Measurements from ENCODE around the gene TSPAN11.
A peak's percentile ranks its signal among the peaks of the same experiment; 100 is the strongest.
"Not testable (repeated sequence)": the region's sequence is repeated elsewhere in the genome, so short reads cannot be mapped to it uniquely, and the experiment has no call there.

The TSPAN11 gene

DNA sequence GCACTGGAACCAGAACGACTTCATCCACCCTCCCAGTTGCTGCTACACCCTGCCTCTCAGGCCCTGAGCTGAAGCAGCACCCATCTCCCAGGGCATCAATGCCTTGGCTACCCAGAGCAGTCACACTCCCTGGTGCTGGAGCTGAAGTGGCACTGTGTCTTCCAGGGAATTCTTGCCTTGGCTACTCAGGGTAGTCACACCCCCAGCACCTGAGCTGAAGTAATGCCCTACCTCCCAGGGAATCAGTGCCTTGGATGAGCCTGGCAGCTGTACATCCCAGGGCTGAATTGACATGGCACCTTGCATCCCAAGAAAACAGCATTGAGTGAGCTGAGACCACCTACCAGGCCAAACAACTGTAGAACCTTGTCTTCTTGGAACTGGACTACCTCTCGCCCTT lies 41.2 kb upstream of the TSPAN11 start:
- H2BK15ac ChIP-seq (ENCODE audit: low read length) = no peak overlapping the region
- H2BK5ac ChIP-seq (ENCODE audit: low read length) = no peak overlapping the region
- H2BK12ac ChIP-seq (ENCODE audit: low read length) = no peak overlapping the region
- H3K18ac ChIP-seq (ENCODE audit: low read length) = peak overlapping the region; percentile 67
- no peak overlapping the region for H3K4ac ChIP-seq (ENCODE audit: low read length)
- H3K27ac ChIP-seq (replicated peaks; ENCODE audit: low read length) = no peak overlapping the region
- DNase-seq (ENCODE audit: low spot score) = no peak
- no peak overlapping the region for H3K4me3 ChIP-seq (ENCODE audit: low read length in 2 of 2)
- no peaks in the 10 kb centered on the region for H3K36me3 ChIP-seq (replicated peaks in 1 of 2; ENCODE audit: control insufficient read depth in 2 of 2, insufficient read depth in 2 of 2, low read length in 2 of 2)
- H3K79me1 ChIP-seq (ENCODE audit: low read depth, low read length) = no peaks in the 10 kb centered on the region
- H2AFZ ChIP-seq (ENCODE audit: low read length) = no peak overlapping the region
- no peak overlapping the region for H2BK120ac ChIP-seq (ENCODE audit: low read depth, low read length)
- no peak overlapping the region for H4K91ac ChIP-seq (ENCODE audit: low read depth, low read length, poor library complexity)
- no peak overlapping the region for H3K4me2 ChIP-seq (ENCODE audit: insufficient read depth, low read length, poor library complexity, severe bottlenecking)
- H3K9me3 ChIP-seq (replicated peaks in 1 of 2; ENCODE audit: control insufficient read depth in 2 of 2, insufficient read depth in 1 of 2, low read depth in 1 of 2, low read length in 2 of 2) = peaks cover 0 to 5% of the 10 kb centered on the region in 2 donors
- no peak overlapping the region for H3K23ac ChIP-seq (ENCODE audit: low read depth, low read length, poor library complexity)
- no peak overlapping the region for H2AK5ac ChIP-seq (ENCODE audit: low read depth, low read length)
- H4K8ac ChIP-seq (ENCODE audit: low read depth, low read length) = no peak overlapping the region
- H3K27me3 ChIP-seq (ENCODE audit: control insufficient read depth in 3 of 3, insufficient read depth in 3 of 3, low read depth in 1 of 3, low read length in 3 of 3) = peaks cover 0 to under 1% (median 0%) of the 10 kb centered on the region in 3 experiments
- WGBS, 2 donors (ENCODE audit: extremely low coverage in 2 of 2, insufficient read length in 2 of 2, insufficient replicate concordance in 1 of 2) = no CpG with 5 or more reads among the region's 2 CpGs
- H3K9ac ChIP-seq (ENCODE audit: low read depth, low read length, poor library complexity) = no peak overlapping the region
- H3K14ac ChIP-seq (ENCODE audit: low read length) = no peak overlapping the region
- no peaks in the 10 kb centered on the region for H3K4me1 ChIP-seq (ENCODE audit: control insufficient read depth in 2 of 2, insufficient read depth in 1 of 2, low read depth in 1 of 2, low read length in 2 of 2)

DNA sequence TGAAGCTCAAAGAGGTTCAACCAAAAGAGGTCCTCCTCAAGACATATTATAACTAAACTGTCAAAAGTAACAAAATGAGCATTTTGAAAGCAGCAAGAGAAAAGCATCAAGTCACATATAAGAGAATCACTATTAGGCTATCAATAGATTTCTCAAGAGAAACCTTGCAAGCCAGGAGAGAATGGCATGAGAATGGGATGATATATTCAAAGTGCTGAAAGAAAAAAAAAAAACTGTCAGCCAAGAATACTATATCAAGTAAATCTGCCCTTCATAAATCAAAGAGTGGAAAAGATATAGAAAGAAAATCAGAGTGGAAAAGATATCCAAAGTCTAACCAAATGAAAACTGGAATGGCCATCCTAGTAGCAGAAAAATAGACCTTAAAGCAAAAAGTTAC lies 39.3 kb upstream of the TSPAN11 start:
- peaks cover 0 to 5% of the 10 kb centered on the region in 2 donors for H3K9me3 ChIP-seq (replicated peaks in 1 of 2; ENCODE audit: control insufficient read depth in 2 of 2, insufficient read depth in 1 of 2, low read depth in 1 of 2, low read length in 2 of 2)
- no peaks in the 10 kb centered on the region for H3K27me3 ChIP-seq (ENCODE audit: control insufficient read depth in 3 of 3, insufficient read depth in 3 of 3, low read depth in 1 of 3, low read length in 3 of 3)
- no peak overlapping the region for H3K23ac ChIP-seq (ENCODE audit: low read depth, low read length, poor library complexity)
- H3K79me1 ChIP-seq (ENCODE audit: low read depth, low read length) = no peaks in the 10 kb centered on the region
- no peak overlapping the region for H2BK5ac ChIP-seq (ENCODE audit: low read length)
- H3K4me2 ChIP-seq (ENCODE audit: insufficient read depth, low read length, poor library complexity, severe bottlenecking) = no peak overlapping the region
- H3K18ac ChIP-seq (ENCODE audit: low read length) = no peak overlapping the region
- DNase-seq (ENCODE audit: low spot score) = no peak
- no peaks in the 10 kb centered on the region for H3K4me1 ChIP-seq (ENCODE audit: control insufficient read depth in 2 of 2, insufficient read depth in 1 of 2, low read depth in 1 of 2, low read length in 2 of 2)
- H3K4me3 ChIP-seq (ENCODE audit: low read length in 2 of 2) = no peak overlapping the region
- H2AK5ac ChIP-seq (ENCODE audit: low read depth, low read length) = no peak overlapping the region
- no peak overlapping the region for H3K4ac ChIP-seq (ENCODE audit: low read length)
- H4K91ac ChIP-seq (ENCODE audit: low read depth, low read length, poor library complexity) = no peak overlapping the region
- no peak overlapping the region for H3K27ac ChIP-seq (replicated peaks; ENCODE audit: low read length)
- H2AFZ ChIP-seq (ENCODE audit: low read length) = no peak overlapping the region
- no peak overlapping the region for H3K9ac ChIP-seq (ENCODE audit: low read depth, low read length, poor library complexity)
- H3K14ac ChIP-seq (ENCODE audit: low read length) = no peak overlapping the region
- H2BK15ac ChIP-seq (ENCODE audit: low read length) = no peak overlapping the region
- H4K8ac ChIP-seq (ENCODE audit: low read depth, low read length) = no peak overlapping the region
- H2BK12ac ChIP-seq (ENCODE audit: low read length) = no peak overlapping the region
- H2BK120ac ChIP-seq (ENCODE audit: low read depth, low read length) = no peak overlapping the region
- no peaks in the 10 kb centered on the region for H3K36me3 ChIP-seq (replicated peaks in 1 of 2; ENCODE audit: control insufficient read depth in 2 of 2, insufficient read depth in 2 of 2, low read length in 2 of 2)

DNA sequence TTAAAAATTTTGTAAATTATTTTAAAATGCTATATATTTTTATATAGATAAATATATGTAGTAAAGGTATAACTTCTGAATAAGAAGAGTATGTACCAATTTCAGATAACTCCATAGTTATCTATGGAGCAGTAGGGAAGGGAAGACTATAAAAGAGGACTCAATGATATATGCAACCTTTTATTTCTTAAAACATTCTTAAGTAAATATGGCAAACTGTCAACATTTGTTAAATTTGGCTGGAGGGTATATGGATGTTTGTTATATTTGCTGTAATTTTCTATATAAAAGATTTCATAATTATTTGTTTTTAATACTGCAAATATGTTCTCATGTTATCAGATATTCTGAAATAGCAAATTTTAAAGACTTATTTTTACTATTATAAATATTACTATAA lies 38.3 kb upstream of the TSPAN11 start:
- Histone ChIP-seq H3K18ac (ENCODE audit: low read length) (no peak overlapping the region), H2AFZ (ENCODE audit: low read length) (no peak overlapping the region), H3K4ac (ENCODE audit: low read length) (no peak overlapping the region), H4K91ac (ENCODE audit: low read depth, low read length, poor library complexity) (no peak overlapping the region), H3K27me3 (ENCODE audit: control insufficient read depth in 3 of 3, insufficient read depth in 3 of 3, low read depth in 1 of 3, low read length in 3 of 3) (no peaks in the 10 kb centered on the region), H3K4me3 (ENCODE audit: low read length in 2 of 2) (no peak overlapping the region), H3K9ac (ENCODE audit: low read depth, low read length, poor library complexity) (no peak overlapping the region), H2BK5ac (ENCODE audit: low read length) (no peak overlapping the region), H3K14ac (ENCODE audit: low read length) (no peak overlapping the region), H2BK12ac (ENCODE audit: low read length) (no peak overlapping the region), H3K79me1 (ENCODE audit: low read depth, low read length) (no peaks in the 10 kb centered on the region), H3K4me2 (ENCODE audit: insufficient read depth, low read length, poor library complexity, severe bottlenecking) (no peak overlapping the region), H3K23ac (ENCODE audit: low read depth, low read length, poor library complexity) (no peak overlapping the region), H2AK5ac (ENCODE audit: low read depth, low read length) (no peak overlapping the region), H3K9me3 (replicated peaks in 1 of 2; ENCODE audit: control insufficient read depth in 2 of 2, insufficient read depth in 1 of 2, low read depth in 1 of 2, low read length in 2 of 2) (peaks cover 0 to 5% of the 10 kb centered on the region in 2 donors), H2BK120ac (ENCODE audit: low read depth, low read length) (no peak overlapping the region), H3K27ac (replicated peaks; ENCODE audit: low read length) (no peak overlapping the region), H3K36me3 (replicated peaks in 1 of 2; ENCODE audit: control insufficient read depth in 2 of 2, insufficient read depth in 2 of 2, low read length in 2 of 2) (no peaks in the 10 kb centered on the region), H2BK15ac (ENCODE audit: low read length) (no peak overlapping the region), H4K8ac (ENCODE audit: low read depth, low read length) (no peak overlapping the region), H3K4me1 (ENCODE audit: control insufficient read depth in 2 of 2, insufficient read depth in 1 of 2, low read depth in 1 of 2, low read length in 2 of 2) (no peaks in the 10 kb centered on the region)
- no peak for DNase-seq (ENCODE audit: low spot score)

DNA sequence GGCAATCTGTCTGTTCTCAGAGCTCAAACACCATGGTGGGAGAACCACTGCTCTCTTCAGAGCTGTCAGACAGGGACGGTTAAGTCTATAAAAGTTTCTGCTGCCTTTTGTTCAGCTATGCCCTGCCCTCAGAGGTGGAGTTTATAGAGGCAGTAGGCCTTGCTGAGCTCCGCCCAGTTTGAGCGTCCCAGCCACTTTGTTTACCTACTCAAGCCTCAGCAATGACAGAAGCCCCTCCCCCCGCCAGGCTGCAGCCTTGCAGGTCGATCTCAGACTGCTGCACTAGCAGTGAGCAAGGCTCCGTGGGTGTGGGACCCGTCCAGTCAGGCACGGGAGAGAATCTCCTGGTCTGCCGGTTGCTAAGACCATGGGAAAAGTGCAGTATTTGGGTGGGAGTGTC lies 32.0 kb upstream of the TSPAN11 start:
- not testable (repeated sequence) for H2AFZ ChIP-seq (ENCODE audit: low read length)

More for the DNA sequence above, 32.0 kb upstream of the TSPAN11 start:
- H3K36me3 ChIP-seq (replicated peaks in 1 of 2; ENCODE audit: control insufficient read depth in 2 of 2, insufficient read depth in 2 of 2, low read length in 2 of 2); H3K27ac ChIP-seq (replicated peaks; ENCODE audit: low read length); H3K23ac ChIP-seq (ENCODE audit: low read depth, low read length, poor library complexity); H4K8ac ChIP-seq (ENCODE audit: low read depth, low read length); H3K79me1 ChIP-seq (ENCODE audit: low read depth, low read length); H3K4me3 ChIP-seq (ENCODE audit: low read length in 2 of 2); H3K4me2 ChIP-seq (ENCODE audit: insufficient read depth, low read length, poor library complexity, severe bottlenecking); H4K91ac ChIP-seq (ENCODE audit: low read depth, low read length, poor library complexity); H3K4ac ChIP-seq (ENCODE audit: low read length); H3K27me3 ChIP-seq (ENCODE audit: control insufficient read depth in 3 of 3, insufficient read depth in 3 of 3, low read depth in 1 of 3, low read length in 3 of 3); H2BK15ac ChIP-seq (ENCODE audit: low read length); H3K9me3 ChIP-seq (replicated peaks in 1 of 2; ENCODE audit: control insufficient read depth in 2 of 2, insufficient read depth in 1 of 2, low read depth in 1 of 2, low read length in 2 of 2); H2BK120ac ChIP-seq (ENCODE audit: low read depth, low read length); H3K18ac ChIP-seq (ENCODE audit: low read length); H2BK12ac ChIP-seq (ENCODE audit: low read length); H2BK5ac ChIP-seq (ENCODE audit: low read length); H2AK5ac ChIP-seq (ENCODE audit: low read depth, low read length); H3K4me1 ChIP-seq (ENCODE audit: control insufficient read depth in 2 of 2, insufficient read depth in 1 of 2, low read depth in 1 of 2, low read length in 2 of 2); H3K9ac ChIP-seq (ENCODE audit: low read depth, low read length, poor library complexity); DNase-seq (ENCODE audit: low spot score); H3K14ac ChIP-seq (ENCODE audit: low read length): not testable (repeated sequence)
- no CpG with 5 or more reads among the region's 9 CpGs for WGBS, 2 donors (ENCODE audit: extremely low coverage in 2 of 2, insufficient read length in 2 of 2, insufficient replicate concordance in 1 of 2)

All from neuronal stem cell (in vitro differentiated cells).